ENCODE data around the gene MOCOS.

DNA sequence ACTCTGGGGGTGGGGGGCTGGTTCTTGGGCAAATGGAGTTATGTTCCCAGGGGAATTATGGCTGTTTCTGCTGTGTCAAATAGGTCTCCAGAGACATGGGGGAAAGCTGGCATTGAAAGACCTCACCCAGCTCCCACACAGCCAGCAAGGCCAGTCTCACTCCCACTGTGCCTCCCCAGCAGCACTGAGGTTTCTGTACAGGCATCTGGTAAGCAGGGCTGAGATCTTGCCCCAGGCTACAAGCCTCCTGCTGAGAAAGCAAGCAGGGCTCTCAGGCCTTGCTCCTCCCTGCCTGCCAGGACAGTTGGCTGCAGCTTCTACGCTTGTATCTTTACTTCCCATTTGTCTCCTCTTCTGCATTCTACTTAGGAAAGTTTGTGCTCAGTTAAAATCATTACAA is 59.7 kb downstream of the MOCOS start:
- TF ChIP-seq CTCF (IDR thresholded peaks at IDR 0.05; ENCODE audit: low read length): no peak
- no peak for TF ChIP-seq EZH2 (IDR thresholded peaks at IDR 0.05; ENCODE audit: borderline replicate concordance, low read length)

All from OCI-LY1 (cell line).